Measurements from ENCODE around the gene ZNF521.

DNA sequence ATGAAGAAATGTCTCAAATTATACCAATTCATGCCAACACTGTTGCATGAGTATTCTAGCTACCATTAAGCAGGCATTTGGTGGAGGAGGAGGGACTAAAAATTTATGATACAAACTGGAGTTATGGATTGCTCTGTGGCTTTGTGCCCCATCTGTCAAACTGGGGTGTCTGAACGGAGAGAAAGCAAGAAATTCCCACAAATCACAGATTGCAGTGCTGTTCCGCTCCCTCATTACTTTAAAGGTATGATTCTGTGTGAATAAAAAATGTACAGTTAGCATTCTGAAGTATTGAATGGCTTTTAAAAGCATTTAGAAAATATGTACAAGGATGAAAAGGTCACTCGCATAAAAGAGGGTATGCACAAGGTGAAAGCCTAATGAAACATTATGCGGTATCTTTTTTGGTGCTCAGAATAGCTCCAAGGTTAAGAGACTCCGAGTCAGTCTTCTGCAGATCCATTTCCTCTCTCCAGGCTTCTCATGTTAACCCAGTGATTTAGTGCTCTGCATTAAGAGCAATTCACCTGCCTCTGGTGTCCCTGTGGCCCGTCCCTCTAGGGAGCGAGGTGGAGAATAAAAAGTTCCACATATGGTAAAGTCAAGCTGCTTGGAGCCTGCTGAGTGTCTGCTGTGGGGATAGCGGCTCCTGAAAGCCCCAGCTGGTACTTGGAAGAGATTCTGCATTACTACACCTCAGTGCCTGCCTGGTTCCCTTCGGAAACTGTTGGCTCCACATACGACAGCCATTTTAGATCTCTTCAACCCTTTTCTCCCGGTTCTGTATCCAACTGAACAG is 184.2 kb downstream of the ZNF521 start:
- no peak for TF ChIP-seq SIN3A (IDR thresholded peaks at IDR 0.05; ENCODE audit: borderline replicate concordance, insufficient read depth, low read length)
- TF ChIP-seq TAF1 (IDR thresholded peaks at IDR 0.05; ENCODE audit: borderline replicate concordance, insufficient read depth, low read length), result no peak
- no peak for TF ChIP-seq POLR2AphosphoS5 (IDR thresholded peaks at IDR 0.05; ENCODE audit: low read depth, low read length)
- TF ChIP-seq REST (IDR thresholded peaks at IDR 0.05; ENCODE audit: insufficient read depth in 1 of 2, low read depth in 2 of 2, low read length in 2 of 2), result no peak

Measured in PFSK-1 (cell line).